ENCODE data around the gene FGF1.

FGF1 gene

GRCh38 chr5:142697356-142698255 lies 11.7 kb upstream of the FGF1 start:
- DNase-seq (ENCODE audit: low spot score) (peak; percentile 53), FAIRE-seq (no peak)

- no peak for DNase-seq (ENCODE audit: low spot score)
- FAIRE-seq: no peak
Measured at GRCh38 chr5:142696379-142696778, 10.5 kb upstream of the FGF1 start.

DNA sequence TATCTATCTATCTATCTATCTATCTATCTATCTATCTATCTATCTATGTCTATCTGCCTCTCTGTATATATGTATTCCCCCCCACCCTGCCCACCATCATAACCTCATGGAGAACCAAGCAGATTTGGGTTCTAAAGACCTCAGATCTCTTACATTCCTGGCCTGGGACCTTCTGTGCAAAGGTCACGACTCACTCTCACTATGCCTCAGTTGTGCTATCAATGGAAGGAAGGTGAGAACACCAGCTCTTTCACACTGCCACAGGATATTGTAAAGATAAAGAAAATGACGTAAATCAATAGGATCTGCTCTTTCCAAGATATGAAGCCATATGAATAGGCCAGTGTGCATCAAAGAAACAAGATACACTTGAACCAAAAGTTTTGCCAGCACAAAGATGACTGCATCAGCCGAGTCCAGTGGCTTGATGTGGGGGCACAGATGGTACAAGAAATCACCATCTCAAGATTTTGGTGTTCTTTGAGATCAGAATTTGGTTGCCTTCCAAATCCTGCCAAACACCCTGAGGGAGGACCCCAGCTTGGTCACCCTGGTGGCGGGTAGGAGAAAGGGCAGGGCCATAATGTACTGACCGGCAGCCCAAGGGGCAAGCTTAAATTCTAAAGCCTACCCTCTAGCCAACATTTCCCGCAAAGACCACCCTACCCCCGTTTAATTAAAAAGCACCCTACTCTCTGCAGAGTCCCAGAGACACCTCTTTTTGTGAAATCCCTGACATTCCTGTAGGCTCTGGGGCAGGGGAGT lies 8.4 kb upstream of the FGF1 start:
- no peak for FAIRE-seq
- DNase-seq (ENCODE audit: low spot score): no peak

GRCh38 chr5:142692321-142692894 lies 6.5 kb upstream of the FGF1 start:
- FAIRE-seq (no peak), DNase-seq (ENCODE audit: low spot score) (no peak)

DNA sequence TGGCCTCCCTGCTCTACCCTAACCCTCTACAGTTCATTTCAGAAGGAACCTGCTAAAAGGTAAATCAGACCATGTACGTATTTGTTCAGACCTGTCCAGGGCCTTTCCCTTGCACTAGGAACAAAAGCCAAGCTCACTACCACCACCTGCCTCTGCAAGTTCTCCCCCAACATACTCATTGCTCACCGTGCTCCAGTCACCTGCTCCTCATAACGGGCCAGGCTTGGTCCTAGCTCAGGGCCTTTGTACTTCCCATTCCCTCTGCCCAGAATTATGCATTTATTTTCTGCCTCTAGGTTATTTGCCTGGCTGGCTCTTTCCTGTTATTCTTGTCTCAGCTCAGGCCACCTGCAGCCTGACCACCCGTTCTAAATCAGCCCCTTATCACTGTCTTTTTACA lies 4.8 kb upstream of the FGF1 start:
- no peak for FAIRE-seq

GRCh38 chr5:142689081-142689480 lies 3.2 kb upstream of the FGF1 start:
- no peak for DNase-seq (ENCODE audit: low spot score)
- FAIRE-seq: no peak

More for the DNA sequence above, 4.8 kb upstream of the FGF1 start:
- no peak for DNase-seq (ENCODE audit: low spot score)

DNA sequence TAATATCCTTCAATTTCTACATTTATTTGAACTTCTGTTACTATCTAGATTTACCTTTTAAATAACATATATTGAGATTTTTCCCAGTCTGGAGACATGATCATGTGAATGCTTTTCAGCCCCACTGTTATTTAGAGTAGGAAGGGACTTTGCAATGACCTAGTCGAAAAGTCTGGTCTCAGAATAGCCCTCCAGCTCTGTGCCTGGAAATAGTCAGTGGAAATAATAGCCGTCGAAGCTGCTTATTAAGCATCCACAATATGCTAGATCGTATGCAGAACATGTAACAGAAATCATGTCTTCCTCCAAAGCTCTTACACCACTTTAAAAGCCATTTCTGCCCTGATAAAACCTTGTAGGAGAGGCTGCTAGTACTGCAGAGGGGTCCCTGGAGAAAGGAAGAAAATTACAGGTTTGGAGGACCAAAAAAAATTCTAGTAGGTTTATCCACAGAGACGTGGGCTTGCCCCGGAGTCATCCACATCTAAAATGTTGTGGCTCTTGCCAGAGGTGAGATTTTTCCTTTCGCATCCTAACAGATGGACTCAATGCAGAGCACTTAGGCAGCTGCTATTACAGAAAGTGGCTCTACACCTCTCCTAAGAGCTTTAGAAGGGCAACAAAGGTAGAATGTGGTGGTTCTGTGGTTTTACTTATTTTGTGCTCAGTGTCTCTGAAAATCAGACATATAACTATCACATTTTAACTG lies 2.5 kb upstream of the FGF1 start:
- DNase-seq (ENCODE audit: low spot score) (no peak), FAIRE-seq (no peak)

GRCh38 chr5:142686968-142687367 lies 1.1 kb upstream of the FGF1 start:
- no peak for FAIRE-seq
- DNase-seq (ENCODE audit: low spot score): no peak

- DNase-seq (ENCODE audit: low spot score) (peak; percentile 22), FAIRE-seq (no peak)
Measured at GRCh38 chr5:142686210-142686734, 382 bp upstream of the FGF1 start.

DNA sequence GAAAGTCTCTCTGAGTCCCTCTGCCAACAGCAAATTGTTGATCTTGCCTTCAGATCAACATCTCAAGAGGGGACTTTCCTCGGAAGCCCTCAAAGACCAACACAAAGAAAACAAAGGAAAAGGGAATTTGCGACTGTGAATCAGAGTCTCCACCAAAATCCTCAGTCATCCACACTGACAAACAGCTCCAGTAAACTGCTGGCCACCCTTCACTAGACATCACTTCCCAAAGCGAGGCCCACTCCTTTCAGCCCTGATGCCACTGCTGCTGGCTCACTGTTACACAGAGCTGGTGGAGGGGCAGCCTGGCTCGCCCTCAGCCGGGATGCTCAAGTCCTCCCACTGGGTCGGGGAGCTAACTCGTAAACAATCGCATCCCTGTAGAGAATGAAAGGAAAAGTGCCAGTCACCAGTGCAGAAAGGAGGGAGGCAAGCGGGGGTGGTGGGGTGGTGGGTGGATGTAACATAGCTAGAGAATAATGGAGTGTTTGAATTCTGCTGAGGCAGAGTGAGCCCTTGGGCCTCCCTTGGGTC lies 1.3 kb downstream of the FGF1 start:
- DNase-seq (ENCODE audit: low spot score) (peak; percentile 33), FAIRE-seq (no peak)

GRCh38 chr5:142683881-142684505 lies 1.9 kb downstream of the FGF1 start:
- FAIRE-seq (no peak), DNase-seq (ENCODE audit: low spot score) (no peak)

GRCh38 chr5:142683116-142683515 lies 2.8 kb downstream of the FGF1 start:
- no peak for DNase-seq (ENCODE audit: low spot score)
- no peak for FAIRE-seq

DNA sequence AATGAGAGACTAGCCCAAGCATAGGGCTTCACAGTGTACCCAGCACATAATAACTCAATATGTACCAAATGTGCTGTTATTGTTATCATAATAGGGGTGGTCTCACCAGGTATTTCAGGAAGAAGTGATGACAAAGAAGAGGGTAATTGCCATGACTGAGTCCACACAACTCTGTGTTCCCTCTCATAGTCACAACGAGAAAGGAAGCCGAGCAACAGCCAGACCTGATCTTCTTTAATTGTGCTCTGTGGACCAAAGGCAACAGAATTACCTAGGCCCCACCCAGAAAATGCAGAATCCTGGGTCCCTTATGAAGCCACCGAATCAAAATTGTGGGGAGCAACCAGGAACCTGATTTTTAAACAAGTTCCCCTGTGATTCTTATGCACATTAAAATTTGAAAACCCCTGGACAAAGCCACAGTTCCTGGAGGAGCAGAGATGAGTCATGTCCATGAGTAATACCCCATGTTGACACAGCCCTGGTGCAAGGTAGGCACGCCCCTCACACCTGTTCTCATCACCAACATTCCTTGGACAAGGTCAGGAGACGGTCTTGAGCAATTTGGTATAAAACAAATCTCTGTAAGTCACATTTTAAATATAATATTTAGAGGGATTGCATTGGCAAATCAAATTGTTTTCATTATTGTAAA lies 5.2 kb downstream of the FGF1 start:
- FAIRE-seq (peak; percentile 73), DNase-seq (ENCODE audit: low spot score) (peak; percentile 80)

DNA sequence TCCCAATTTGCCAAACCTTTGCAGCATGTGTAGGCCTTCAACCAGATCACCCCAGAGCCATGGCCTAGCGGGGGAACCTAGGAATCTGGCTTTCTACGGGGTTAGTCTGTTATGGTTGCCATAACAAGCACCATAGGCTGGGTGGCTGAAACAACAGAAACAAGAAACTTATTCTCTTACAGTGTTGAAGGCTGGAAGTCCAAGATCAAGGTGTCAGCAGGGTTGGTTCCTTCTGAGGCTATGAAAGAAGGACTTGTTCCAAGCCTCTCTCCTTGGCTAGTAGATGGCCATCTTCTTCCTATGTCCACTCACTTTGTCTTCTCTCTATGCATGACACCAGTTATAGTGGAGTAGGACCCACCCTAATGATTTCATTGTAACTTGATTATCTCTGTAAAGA lies 6.1 kb downstream of the FGF1 start:
- FAIRE-seq (no peak), DNase-seq (ENCODE audit: low spot score) (no peak)

DNA sequence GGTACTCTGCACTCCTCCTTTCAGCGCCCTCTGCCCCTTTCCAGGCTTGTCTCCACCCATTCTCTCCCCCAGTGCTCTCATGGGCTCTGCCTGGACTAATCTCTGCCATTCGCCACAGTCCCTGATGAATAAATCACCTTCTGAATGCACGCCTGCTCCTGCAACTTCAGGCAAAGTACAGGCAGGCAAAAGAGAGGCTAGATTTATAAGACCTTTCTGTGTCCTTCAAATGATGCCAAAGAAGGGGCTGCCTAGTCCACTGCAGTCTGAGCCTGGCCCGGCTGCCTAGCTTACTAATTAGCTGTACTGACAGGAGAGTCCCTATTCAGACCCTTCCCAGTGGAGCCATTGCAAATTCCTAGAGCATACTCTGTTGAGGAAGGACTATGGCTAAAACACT lies 7.4 kb downstream of the FGF1 start:
- FAIRE-seq: no peak
- DNase-seq (ENCODE audit: low spot score): no peak

GRCh38 chr5:142677198-142677597 lies 8.7 kb downstream of the FGF1 start:
- DNase-seq (ENCODE audit: low spot score): no peak
- FAIRE-seq: no peak

- FAIRE-seq (no peak), DNase-seq (ENCODE audit: low spot score) (no peak)
Measured at GRCh38 chr5:142676318-142676717, 9.6 kb downstream of the FGF1 start.

DNA sequence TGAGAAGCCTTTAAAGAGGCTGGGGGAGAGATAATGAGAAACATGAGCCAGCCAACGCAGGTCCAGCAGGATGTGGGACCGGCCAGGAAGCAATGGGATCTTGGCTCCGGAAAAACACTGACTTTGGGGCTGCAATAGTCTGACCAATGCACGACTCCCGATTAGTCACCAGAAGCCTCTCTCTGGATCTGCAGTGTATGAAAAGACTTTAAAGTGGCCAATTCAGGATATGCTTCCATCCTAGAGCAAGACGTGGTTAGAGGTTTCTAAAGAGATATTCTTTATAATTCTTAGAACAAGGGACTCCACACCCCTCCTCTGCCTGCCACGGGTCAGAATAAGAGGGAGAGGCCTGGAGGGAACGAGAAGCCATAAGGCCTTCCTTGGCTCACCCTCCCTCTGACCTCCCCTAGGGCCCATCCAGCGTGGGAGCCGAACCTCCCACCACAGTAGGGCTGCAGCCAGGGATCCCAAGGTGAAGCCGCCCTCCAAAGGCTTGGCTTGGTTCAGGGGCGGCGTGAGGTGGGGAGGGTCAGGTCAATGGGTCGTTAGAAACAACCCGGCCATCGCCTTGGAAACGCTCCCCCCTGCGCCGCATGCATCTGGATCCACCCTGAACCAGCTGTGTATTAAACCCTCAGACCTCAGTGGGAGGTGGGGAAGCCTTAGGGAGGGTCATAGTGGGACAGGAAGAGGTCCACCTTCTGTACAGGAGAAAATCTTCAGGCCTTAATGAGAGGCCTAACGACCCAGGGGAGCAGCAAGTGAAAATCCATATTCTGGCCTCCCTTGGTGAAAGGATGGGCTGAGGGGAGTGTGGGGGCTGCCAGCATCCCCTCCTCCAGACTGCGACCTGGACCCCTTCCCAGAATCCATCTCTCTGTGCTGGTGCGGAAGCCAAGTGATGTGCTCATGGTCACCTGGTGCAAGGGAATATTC lies 11.1 kb downstream of the FGF1 start:
- no peak for FAIRE-seq
- DNase-seq (ENCODE audit: low spot score): peak; percentile 31

DNA sequence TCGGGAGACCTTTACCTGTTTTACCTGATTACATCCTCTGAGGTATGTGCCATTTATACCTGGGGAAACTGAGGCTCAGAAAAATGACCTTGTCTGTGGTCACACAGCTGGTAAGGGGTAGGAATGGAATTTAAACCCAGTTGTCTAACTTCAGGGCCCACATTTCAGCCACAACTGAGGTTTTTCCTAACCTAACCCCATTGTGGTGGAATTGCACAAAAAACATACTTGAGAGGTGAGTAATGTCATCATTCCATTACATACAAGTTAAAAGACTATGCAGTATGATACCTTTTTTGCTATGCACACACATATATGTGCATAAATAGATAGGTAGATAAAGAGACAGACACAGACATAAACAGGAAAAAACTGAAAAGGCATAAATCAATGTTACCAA lies 14.1 kb downstream of the FGF1 start:
- DNase-seq (ENCODE audit: low spot score): peak; percentile 46
- no peak for FAIRE-seq
